Stimulated activated CD8-positive, alpha-beta memory T cell treated with anti-CD3 and anti-CD28 coated beads, Interleukin-12 subunit alpha, Interleukin-12 subunit beta, amount 100 ng/mL, for 1 hour (primary cell): ENCODE data around the gene AGXT.

Experiments used
- DNase-seq: peaks from one replicate; pipeline ENCODE4 v3.0.0-alpha.2; 2020; ENCODE audit warnings: low read depth

Gene AGXT

GRCh38 chr2:240899468-240899865 is 30.8 kb downstream of the AGXT start:
- DNase-seq, result no peak

- no peak for DNase-seq
These were observed 31.7 kb downstream of the AGXT start for GRCh38 chr2:240900141-240900860.

DNA sequence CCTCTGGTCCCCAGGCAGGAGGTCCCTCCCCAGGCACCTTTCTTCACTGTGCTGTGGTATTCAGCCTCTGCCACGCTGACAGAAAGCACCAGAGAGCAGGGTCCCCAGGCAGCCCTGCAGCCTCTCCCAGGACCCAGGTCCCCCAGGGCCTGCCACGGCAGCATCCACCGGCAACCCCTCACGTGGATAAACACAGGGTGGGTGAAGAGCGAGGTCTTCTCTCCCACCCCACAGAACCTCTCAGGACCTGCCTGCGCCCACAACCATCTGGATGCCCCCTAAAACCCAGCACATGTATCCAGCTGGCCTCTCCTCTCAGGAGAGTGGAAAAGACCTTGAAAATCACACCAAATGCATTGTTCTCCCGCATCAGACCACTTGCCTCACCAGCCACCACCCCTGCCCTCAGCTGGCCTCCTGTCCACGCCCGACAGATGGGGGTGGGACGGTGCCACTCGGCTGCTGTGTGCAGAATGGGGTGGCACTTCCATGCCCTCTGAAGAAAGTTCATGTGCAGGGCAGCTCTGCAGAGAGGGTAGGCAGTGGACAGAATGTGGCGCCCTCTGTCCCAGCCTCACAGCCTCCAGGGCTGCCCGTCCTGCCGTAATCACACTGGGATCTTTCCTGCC is 33.5 kb downstream of the AGXT start:
- no peak for DNase-seq

DNA sequence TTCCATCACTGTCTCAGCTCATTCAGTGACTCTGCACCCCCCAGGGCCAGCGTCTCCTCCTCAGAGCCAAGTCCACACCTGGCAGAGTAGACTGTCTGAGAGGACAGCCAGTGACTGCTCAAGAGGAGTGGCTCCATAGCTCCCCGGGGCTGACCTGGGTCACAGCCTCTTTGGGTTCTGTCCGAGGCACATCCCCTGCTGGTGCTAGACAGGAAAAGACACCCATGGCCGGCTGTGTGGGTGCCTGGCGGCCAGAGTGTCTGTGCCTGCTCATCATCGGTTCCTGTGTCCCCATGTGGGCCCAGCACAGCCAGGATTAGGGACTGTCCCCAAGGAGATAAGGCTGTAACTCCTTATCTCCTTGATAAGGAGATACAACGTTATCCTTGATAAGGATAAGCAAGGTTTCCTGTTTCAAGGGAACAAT is 34.0 kb downstream of the AGXT start:
- DNase-seq, result no peak

- DNase-seq, result no peak
These were observed 34.8 kb downstream of the AGXT start for GRCh38 chr2:240903191-240904060.

DNA sequence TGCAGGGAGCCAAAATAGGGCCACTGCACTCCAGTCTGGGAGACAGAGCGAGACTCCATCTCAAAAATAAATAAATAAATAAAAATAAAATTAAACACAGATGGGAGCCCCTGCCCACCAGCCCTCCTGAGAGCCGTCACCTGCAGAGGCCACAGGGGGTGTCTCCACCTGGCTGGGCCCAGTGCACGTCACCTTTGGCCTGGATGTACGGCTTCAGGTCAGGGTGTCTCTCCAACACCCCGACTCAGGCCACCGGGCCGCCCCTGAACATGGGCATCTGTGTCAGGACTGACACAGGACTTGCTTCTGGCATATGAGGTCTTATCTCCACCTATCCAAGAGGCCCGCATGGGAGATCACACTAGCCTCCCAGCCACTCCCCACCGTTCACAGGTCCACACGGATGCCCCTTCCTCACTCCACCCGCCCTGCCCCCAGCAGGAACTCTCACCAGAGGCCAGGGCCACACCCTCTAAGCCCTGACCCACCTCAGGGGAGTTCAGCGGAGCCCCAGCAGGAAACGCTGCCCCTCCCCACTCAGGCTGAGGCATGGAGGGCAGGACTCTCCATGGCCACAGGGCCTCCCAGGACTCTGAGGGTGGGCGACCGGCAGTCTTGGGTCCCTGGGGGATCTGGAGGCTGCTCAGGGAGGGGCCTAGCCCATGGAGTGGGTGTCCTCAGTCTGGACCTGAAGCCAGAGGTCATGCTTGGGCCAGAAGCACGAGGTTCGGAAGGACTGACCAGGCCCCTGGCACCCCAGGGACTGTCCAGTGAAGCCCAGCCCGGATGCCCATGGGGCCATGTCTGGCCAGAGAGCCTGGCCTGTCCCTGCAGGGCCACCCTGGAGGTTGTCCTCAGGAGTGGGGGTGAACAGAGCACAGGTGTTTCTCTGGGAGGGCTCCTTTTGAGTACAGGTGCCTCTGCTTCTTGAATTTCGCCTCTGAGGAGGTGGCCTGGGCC is 35.9 kb downstream of the AGXT start:
- no peak for DNase-seq

DNA sequence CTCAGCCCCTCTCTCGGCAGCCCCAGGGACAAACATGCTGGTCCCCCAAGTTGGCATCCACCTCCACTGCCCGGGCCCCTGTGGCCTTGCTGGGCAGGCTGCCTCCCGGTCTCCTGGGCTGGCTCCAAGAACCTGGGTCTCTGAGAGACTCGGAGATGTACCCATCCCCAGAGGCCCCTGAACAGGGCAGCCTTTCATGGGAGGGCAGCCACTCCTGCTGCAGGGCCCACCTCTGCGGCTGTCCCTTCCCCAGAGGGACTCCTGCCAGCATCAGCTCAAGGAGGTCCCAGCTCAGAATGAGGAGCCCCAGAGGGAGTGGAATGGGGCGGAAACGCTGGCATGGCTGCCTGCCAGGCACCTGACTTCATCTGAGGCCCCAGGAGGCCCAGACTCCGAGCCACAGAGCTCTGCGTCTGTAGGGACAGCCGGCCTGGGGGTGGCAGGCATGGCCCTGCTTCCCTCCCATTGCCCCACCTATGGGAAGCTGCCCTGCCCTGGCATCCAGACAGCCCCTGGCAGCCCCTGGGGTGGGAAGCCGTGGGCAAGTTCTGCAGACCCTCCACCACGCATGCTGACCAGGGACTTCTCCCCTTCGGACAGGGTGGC is 36.7 kb downstream of the AGXT start:
- DNase-seq, result no peak

GRCh38 chr2:240906141-240906910 is 37.7 kb downstream of the AGXT start, which contains the start of gene CROCC2:
Gene CROCC2 (plus strand): TSS chr2:240906336. CDS start chr2:240906514, 178 bp downstream.
- no peak for DNase-seq

DNA sequence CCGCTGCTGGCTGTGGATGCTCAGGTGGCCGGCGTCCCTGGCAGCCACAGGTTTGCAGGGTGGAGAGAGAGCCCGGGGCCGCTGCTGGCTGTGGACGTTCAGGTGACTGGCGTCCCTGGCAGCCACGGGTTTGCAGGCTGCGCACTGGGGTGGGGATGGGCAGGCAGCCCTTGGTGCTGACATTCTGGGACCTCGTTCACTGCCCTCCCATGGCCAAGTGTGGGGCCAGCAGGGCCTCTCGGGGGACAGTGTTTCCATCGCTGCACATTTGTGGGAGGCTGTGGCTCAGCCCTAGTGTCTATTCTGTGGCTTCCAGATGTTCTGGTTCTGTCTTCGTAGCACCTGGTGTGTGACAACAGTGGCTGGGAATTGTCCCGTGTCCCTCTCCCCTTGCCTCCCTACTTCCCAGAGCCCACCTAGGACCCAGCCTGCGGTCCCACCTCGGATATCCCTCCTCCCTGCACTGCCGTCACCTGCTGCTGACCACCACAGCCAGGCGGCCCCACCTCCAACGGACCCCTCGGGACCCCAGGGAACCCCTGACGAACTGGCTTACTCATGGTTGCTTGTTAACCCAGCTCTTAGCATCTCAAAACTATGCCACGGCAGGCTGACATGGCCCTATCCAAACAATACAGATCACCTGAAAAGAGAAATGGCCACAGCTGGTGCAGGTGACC is 38.4 kb downstream of the AGXT start:
- DNase-seq, result no peak

GRCh38 chr2:240909216-240909974 is 40.8 kb downstream of the AGXT start:
- DNase-seq, result no peak

GRCh38 chr2:240911641-240912265 is 43.1 kb downstream of the AGXT start:
- no peak for DNase-seq

- DNase-seq, result no peak
These were observed 44.5 kb downstream of the AGXT start for GRCh38 chr2:240912878-240913809.

GRCh38 chr2:240913810-240914644 is 45.4 kb downstream of the AGXT start:
- peak; percentile 45 for DNase-seq

GRCh38 chr2:240914645-240915525 is 46.3 kb downstream of the AGXT start:
- DNase-seq, result no peak
